Glutamatergic neuron (in vitro differentiated cells): Measurements from ENCODE around the gene SHROOM3. TPM values are rescaled to one million over a fixed set of nuclear protein-coding genes. Genes with fewer than 3 reads are reported as not detected.

Experiments
- DNase-seq: peaks from one replicate; pipeline ENCODE4 v3.0.0; 2022
- H3K27ac Mint-ChIP-seq: one replicate; pipeline ENCODE4 v1.8.0; 2020; ENCODE audit warnings: mild to moderate bottlenecking, mixed read lengths, inconsistent platforms; ENCODE audit not compliant: unreplicated experiment
- H3K27me3 Mint-ChIP-seq: one replicate; pipeline ENCODE4 v1.8.0; 2020; ENCODE audit warnings: mild to moderate bottlenecking, moderate library complexity, mixed read lengths, inconsistent platforms; ENCODE audit not compliant: unreplicated experiment
- H3K36me3 Mint-ChIP-seq: one replicate; pipeline ENCODE4 v1.8.0; 2020; ENCODE audit warnings: mild to moderate bottlenecking, mixed read lengths, inconsistent platforms; ENCODE audit not compliant: unreplicated experiment
- H3K4me1 Mint-ChIP-seq: one replicate; pipeline ENCODE4 v1.8.0; 2020; ENCODE audit warnings: mild to moderate bottlenecking, low read depth, mixed read lengths, inconsistent platforms; ENCODE audit not compliant: unreplicated experiment
- H3K4me3 Mint-ChIP-seq: one replicate; pipeline ENCODE4 v1.8.0; 2020; ENCODE audit warnings: mild to moderate bottlenecking, mixed read lengths, inconsistent platforms; ENCODE audit not compliant: unreplicated experiment
- H3K9me3 Mint-ChIP-seq: one replicate; pipeline ENCODE4 v1.8.0; 2020; ENCODE audit warnings: mild to moderate bottlenecking, moderate library complexity, mixed read lengths, inconsistent platforms; ENCODE audit not compliant: unreplicated experiment
- CTCF ChIP-seq: fragments of 200-600 bp; sonication (generic); IDR thresholded peaks from one replicate; pipeline ENCODE4 v1.5.0; 2021; ENCODE audit not compliant: partially characterized antibody, unreplicated experiment
- total RNA-seq: library from RNA; stranded (reverse); fragmentation: NEBNext Ultra II Directional; extraction: Animal tissue kit (Norgen Biotek cat#: 25700); gene quantifications from one replicate; pipeline ENCODE4 v1.2.1, GENCODE V29; 2021; ENCODE audit not compliant: unreplicated experiment

SHROOM3 gene
- total RNA-seq, 1 donor from 2014 or later: 1.9 TPM

DNA sequence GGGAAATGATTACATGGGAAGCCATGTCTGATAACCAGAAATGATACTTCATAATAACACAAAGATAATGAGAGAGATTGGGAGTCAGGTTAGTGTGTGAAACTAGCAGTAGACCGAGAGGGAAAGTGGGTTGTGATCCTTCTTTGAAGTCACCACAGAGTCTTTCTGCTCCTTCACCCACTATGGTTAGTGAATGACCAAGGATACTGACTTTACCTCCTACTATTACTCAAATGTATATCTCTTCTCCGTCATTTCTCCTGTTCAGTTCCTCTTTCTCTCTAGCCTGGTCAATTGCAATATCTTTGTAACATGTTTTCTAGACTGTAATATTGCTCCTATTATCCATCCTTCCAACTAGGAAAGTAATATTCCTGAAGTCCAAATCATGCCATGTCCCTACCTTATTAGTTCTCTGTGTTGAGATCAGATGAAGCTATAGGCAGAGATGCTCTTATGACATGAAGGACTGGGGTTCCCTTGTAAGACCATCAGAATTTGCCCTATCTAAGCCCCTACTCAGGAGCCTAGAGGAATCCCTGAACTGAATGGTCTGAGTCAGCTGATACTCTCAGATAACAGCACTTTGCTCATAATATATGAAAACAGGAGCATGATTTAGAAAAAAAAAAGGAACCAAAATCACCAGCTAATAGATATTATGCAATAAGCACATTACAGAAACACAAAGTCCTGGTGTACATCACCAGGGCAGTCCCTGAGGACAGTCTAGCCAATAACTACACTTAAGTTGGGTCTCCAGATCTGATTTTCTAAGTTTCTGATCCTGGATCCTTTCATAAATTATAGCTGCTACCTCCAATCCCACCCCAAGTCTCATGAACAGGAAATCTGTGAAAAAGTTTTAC lies 81.2 kb downstream of the SHROOM3 start:
- Mint-ChIP-seq H3K9me3 (peaks cover 3% of the 10 kb centered on the region), H3K27me3 (peaks cover 1% of the 10 kb centered on the region), H3K4me1 (peaks cover 6% of the 10 kb centered on the region), H3K27ac (no peak overlapping the region), H3K36me3 (peaks cover 6% of the 10 kb centered on the region), H3K4me3 (no peak overlapping the region)
- no peak for TF ChIP-seq CTCF
- DNase-seq: no peak

DNA sequence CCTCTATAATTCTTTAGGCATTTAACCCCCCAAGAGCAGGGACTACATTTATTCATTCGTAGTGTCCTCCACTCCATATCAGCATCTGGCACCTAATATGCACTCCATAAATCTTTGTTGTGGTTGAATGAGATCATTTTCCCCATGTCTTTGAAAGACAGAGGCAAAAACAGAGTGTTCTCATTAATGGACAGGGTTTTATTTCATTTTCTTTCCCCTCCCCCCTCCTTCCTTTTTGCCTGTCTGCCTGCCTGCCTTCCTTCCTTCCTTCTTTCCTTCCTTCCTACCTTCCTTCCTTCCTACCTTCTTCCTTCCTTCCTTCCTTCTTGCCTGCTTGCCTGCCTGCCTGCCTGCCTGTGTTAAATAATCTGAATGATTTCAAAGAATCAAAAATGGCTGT lies 83.2 kb downstream of the SHROOM3 start:
- Mint-ChIP-seq H3K27me3 (no peaks in the 10 kb centered on the region), H3K4me1 (no peaks in the 10 kb centered on the region), H3K27ac (no peak overlapping the region), H3K4me3 (no peak overlapping the region), H3K36me3 (peaks cover 4% of the 10 kb centered on the region), H3K9me3 (peaks cover 2% of the 10 kb centered on the region)
- no peak for TF ChIP-seq CTCF
- no peak for DNase-seq

DNA sequence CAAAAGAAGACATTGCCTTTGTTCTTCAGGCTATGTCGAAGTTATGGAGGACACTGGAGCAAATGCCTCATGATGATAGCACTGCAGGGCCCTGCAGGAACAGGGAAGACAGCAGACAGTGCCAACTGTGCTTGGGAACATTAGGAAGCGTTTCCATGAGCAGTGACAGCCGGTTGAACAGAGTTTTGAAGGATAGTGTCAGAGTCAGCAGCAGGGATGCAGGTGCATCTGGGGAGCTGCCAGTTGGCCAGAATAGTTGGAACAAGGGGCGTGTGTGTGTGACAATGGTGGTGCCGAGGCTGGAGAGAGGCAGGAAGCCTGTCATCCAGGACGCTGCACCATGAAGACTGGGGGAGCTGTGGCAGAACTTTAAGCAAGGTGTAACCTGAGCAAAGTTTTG lies 88.6 kb downstream of the SHROOM3 start:
- no peak for DNase-seq
- Mint-ChIP-seq H3K27ac (peak overlapping the region; percentile 17), H3K27me3 (peaks cover 1% of the 10 kb centered on the region), H3K36me3 (peaks cover 13% of the 10 kb centered on the region), H3K4me1 (no peaks in the 10 kb centered on the region), H3K4me3 (no peak overlapping the region), H3K9me3 (peaks cover 2% of the 10 kb centered on the region)
- no peak for TF ChIP-seq CTCF

GRCh38 chr4:76525751-76526150 lies 90.7 kb downstream of the SHROOM3 start:
- no peak overlapping the region for H3K4me3 Mint-ChIP-seq
- TF ChIP-seq CTCF: no peak
- no peak for DNase-seq
- peaks cover 1% of the 10 kb centered on the region for H3K27me3 Mint-ChIP-seq
- peaks cover 2% of the 10 kb centered on the region for H3K9me3 Mint-ChIP-seq
- H3K36me3 Mint-ChIP-seq: peaks cover 13% of the 10 kb centered on the region
- H3K27ac Mint-ChIP-seq: no peak overlapping the region
- no peaks in the 10 kb centered on the region for H3K4me1 Mint-ChIP-seq

GRCh38 chr4:76526585-76526990 lies 91.6 kb downstream of the SHROOM3 start:
- H3K27ac Mint-ChIP-seq: no peak overlapping the region
- peaks cover 1% of the 10 kb centered on the region for H3K27me3 Mint-ChIP-seq
- peaks cover 2% of the 10 kb centered on the region for H3K9me3 Mint-ChIP-seq
- H3K4me3 Mint-ChIP-seq: no peak overlapping the region
- TF ChIP-seq CTCF: no peak
- peaks cover 3% of the 10 kb centered on the region for H3K4me1 Mint-ChIP-seq
- no peak for DNase-seq
- H3K36me3 Mint-ChIP-seq: peaks cover 13% of the 10 kb centered on the region
